HG03039 (cell line): ENCODE measurements around the gene FIBIN.
"Not testable (repeated sequence)": the region's sequence is repeated elsewhere in the genome, so short reads cannot be mapped to it uniquely, and the experiment has no call there.

Experiments
- ATAC-seq: cut with Tn5 transposase; IDR thresholded peaks from one replicate; pipeline ENCODE4 v1.9.1; 2021; ENCODE audit warnings: mild to moderate bottlenecking, moderate library complexity; ENCODE audit not compliant: unreplicated experiment

The FIBIN gene

DNA sequence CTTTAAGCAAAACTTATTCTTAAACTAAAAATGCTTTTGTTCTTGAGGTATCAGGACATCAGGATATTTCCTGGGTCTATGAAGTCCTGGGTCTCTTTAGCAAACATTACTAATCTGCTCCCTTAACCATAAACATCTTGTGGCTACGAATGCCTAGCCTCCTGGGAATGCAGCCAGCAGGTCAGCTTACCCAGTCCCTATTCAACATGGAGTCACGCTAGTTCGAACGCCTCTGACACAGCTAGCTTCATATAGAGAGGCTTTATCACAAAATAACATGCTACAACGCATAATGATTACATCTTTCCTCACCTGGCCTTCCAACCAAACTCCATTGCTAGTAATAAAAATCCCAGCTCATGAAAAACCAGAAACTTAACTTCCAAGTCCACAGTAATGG, 17.5 kb upstream of the FIBIN start:
- no peak for ATAC-seq

DNA sequence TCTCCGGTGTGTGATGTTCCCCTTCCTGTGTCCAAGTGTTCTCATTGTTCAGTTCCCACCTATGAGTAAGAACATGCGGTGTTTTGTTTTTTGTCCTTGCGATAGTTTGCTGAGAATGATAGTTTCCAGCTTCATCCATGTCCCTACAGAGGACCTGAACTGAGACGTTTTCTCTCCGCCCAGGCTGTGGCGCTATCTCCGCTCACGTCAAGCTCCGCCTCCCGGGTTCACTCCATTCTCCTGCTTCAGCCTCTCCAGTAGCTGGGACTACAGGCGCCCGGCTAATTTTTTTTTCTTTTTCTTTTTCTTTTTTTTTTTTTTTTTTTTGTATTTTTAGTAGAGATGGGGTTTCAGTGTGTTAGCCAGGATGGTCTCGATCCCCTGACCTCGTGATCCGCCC, 16.7 kb upstream of the FIBIN start:
- not testable (repeated sequence) for ATAC-seq

DNA sequence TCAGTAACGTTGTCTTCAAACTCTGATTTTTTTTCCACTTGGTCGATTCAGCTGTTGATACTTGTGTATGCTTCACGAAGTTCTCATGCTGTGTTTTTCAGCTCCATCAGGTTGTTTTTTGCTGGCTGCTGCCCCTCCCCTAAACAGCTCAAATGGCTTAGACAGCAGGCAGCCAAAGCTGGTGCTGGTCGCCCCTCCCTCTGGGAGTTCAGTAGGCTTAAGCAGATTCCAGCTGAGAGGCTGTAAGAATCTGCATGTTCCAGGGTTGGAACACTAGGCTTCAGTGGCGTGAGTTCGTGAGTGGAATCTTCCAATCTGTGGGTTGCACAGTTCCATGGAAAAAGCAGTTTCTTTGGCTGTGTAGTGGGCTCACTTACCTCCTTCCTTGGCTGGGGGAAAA, 10.3 kb upstream of the FIBIN start:
- no peak for ATAC-seq

DNA sequence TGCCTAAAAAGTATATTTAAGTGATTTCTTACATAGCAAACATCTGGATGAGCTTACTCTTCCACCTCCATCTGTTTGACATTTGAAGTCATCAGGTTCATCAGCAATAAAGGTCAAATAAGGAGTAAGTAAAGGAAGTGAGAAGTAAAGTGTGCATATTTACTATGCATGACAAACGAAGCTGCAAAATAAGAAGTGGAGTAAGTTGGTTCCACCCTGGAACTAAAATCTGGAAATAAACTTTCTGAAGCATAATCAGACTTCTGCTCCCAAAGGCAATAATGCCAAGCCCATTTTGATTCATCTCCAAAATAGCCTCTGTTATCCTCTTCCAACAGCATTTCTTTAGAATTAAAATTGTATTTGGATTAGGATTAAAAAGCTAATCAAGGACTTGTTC, 8.4 kb upstream of the FIBIN start:
- ATAC-seq: no peak

DNA sequence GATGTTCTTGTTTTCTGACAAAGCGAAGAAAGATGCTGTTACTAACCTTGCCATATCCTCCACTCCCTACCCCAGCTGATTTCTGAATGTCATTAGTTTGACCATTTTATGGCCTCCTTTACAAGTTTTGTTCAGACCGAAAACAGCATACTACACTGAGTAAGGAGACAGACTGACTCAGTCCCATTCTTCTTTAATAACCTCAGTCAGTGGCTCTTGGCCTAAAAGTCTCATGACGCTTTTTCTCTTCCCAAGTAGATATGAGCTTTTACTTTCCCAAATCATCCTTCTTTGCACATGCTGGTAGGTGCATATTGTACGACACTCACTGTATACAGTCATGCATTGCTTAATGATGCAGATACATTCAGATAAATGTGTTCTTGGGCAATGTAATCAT, 8.0 kb upstream of the FIBIN start:
- no peak for ATAC-seq

DNA sequence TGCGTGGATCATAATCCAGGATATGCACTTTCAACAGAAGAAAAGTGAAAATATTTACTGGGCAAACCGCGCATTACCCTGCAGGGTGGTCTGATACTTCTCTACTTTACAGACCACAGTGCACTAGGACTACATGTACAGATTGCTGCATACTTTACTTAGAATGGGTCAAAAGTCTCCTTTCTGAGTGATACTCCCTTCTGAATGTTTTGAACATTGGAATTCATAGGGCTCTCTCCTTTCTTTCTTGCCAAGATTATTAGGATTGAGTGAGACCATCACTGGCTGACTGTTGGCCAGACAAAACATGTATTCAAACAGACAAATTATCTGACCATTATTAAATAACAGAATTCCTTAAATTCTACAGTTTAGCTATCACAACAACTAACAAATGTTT, 6.6 kb upstream of the FIBIN start:
- ATAC-seq: no peak

DNA sequence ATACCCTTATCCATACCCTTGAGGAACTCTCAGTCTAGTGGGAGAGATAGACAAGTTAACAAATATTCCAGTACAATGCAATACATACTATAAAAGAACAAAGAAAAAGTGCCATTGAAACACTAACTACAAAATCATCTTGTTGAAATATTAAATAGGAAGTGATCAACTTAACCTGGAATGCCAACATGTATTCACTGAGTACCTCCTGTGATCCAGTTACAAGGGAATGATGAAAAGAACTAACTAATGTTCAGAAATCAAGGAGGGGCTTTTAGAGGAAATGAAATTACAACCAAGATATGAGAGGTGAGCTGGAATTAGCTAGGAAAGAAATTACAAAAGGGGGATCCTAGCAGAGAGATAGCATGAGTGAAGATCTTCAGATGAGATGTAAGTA, 6.2 kb upstream of the FIBIN start:
- ATAC-seq: no peak

DNA sequence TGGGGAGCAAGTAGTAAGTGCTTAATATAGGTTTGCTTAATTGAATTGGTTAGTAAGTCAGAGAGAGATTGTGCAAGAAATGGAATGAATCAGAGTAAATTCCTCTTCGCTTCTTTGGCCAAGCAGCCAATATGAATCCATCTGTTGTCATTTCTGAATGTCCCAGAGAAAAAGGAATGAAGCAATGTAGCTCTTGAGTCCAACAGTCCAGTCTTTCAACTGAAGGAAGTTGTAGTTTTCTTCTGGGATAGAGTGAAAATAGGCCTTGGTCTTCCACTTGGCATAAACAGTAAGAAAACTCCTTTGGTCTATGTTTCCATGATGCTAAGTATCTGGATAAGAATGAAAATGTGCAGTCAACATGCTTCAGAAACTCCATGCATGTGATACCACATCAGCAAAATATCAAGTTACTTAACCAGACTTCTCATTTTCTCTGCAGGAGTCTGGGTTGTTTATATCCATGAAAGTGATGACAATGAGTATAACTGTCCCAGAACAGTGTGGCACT, 1.8 kb upstream of the FIBIN start:
- ATAC-seq: no peak

DNA sequence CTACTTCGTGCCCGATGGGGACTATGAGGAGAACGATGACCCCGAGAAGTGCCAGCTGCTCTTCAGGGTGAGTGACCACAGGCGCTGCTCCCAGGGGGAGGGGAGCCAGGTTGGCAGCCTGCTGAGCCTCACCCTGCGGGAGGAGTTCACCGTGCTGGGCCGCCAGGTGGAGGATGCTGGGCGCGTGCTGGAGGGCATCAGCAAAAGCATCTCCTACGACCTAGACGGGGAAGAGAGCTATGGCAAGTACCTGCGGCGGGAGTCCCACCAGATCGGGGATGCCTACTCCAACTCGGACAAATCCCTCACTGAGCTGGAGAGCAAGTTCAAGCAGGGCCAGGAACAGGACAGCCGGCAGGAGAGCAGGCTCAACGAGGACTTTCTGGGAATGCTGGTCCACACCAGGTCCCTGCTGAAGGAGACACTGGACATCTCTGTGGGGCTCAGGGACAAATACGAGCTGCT, 751 bp downstream of the FIBIN start:
- no peak for ATAC-seq

DNA sequence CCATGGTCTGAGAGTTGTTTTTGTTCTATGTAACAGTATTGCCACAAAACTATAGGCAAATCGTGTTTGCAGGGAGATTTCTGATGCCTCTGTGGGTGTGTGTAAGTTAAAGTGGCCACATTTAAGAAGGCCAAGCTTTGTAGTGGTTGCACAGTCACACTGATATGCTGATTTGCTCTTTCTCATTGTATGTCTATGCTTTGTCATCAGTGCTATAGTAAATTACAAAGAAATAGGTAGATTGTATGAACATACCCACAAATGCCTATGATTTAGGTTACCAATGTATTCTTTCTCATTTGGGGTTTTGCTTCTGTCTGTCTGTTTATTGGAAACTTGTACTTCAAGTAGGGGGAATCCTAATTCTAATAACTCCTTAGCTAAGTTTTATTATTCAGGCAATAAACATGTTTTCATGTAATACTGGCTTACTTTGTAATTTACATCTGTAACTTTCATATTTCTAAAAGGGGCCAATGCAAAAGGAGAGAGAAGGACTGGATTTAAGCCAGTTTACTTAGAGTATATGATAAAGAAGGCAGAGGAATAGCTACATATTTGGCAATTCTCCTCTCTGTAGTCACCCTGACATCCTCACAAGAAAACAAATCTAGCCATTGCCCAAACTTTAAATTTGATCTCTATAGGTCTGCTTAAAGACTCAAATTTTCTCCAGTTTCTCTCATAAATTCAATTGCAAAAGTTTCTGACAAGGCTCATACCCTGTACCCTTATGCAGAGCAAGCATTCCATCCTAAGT, 2.0 kb downstream of the FIBIN start:
- no peak for ATAC-seq

DNA sequence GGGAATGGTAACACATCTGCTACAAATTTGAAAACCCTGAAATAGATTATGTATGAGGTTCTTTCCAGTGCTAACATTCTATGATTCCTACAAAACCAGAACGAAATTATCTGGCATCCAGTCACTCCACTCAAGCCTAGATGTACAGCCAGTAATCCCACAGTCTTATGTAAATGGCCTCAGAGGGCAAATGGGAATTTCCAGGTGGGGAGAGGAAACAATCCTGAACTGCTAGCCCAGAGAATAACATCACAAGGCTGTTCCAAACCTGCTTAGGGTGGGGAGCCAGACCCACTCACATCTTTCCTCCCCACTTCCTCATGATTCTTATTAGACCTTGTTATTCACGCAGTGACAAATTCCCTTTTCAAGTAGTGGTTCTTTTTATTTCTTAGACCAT, 3.5 kb downstream of the FIBIN start:
- no peak for ATAC-seq

DNA sequence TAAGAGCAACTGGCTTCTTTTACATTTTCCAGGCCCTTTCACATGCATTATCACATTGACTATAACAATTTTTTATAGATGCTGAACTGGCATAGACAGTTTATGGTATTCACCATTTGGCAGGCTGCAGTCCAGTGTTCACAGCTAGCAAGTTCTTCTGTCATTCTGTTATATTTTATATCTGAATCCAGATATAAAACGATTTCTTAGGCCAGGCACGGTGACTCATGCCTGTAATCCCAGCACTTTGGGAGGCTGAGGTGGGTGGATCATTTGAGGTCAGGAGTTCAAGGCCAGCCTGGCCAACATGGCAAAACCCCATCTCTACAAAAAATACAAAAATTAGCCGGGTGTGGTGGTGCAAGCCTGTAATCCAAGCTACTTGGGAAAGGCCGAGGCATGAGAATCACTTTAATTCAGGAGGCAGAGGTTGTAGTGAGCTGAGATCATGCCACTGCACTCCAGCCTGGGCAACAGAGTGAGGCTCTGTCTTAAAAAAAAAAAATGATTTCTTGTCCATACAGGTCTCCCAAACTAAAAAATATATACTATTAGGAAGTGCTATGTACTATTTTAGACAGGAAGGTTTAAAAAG, 7.3 kb downstream of the FIBIN start:
- ATAC-seq: not testable (repeated sequence)

DNA sequence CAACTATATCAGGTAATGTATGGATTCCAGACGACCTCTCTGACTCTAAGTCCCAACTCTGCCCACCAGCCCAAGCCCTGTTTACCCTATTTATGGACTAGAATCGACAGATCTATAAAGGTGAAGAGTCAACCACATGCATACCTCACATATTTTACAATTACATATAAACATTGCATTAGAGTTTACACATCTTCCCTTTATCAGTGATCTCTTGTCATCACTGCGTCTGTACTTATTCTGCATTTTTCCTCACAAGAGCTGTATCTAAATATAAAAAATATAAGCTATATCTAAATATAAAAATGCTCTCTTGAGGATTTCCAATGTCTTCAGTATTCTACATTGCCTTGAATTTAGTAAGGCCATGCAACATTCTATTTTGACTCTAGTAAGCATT, 8.5 kb downstream of the FIBIN start:
- ATAC-seq: no peak

DNA sequence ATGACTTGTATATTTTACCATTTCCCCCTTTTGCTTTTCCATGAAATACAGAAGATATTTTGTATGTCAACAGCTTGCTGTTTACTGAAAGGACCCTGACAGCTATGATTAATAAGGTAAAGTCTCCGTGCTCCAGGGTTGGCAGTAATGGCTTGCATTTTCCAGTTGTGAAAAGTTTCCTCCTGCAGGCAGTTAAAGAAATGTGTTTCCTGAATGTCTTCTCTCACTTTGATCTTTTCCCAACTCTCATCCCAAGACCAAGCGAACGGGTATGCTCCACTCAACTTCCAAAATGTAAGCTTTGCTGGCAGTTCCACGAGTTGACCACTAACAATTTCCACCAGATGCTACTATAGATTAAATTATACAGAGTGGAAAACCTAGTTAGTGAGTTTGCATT, 8.9 kb downstream of the FIBIN start:
- no peak for ATAC-seq

DNA sequence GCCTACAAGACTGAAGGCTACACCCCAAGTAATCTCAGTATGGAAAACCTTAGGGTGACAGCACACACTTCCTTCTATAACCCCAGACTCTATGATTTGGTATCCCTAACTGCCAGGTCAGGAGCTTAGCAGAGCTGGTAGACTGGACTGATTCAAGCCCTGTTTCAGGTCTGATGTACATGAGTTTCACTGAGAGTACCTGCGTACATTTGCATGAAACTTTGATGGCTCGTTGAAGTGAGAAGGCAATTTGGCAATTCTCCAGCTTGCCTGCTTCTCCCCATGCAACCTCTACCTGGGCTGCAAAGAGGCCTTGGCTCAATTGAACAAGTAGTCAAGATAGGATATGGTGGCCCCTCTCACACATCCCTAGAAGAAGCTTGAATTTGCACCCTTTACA, 10.2 kb downstream of the FIBIN start:
- ATAC-seq: no peak

DNA sequence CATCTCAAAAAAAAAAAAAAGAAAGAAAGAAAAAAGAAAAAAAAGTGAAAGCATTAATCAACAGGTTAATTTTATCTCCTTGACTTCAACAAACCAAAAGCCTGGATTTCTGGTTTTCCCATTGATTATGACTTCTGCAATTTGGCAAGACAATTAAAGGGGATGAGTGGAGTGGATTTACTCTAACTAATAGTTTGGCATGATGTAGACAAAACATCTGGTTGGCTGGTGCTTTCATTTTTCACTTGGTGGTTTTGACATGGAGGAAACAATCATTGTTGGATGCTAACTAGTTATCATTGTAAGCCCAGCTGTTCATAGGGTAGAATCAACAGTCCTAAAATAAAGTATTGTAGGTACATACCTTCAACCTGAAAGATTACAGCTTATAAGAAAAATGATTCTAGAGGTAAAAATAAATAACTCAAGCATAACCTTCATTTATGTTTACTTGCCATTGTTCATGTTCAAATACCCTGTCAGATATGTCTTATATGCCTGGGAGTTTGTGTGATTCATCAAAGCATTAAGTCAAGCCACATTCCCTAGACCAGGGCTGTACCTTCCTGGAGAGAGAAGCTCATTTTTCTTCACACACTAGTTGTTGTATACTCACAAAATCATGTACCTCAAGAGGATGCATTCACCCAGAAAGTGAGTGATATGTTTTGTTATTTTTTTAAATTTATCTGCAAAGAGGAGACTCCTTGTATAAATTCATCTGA, 15.1 kb downstream of the FIBIN start:
- no peak for ATAC-seq

DNA sequence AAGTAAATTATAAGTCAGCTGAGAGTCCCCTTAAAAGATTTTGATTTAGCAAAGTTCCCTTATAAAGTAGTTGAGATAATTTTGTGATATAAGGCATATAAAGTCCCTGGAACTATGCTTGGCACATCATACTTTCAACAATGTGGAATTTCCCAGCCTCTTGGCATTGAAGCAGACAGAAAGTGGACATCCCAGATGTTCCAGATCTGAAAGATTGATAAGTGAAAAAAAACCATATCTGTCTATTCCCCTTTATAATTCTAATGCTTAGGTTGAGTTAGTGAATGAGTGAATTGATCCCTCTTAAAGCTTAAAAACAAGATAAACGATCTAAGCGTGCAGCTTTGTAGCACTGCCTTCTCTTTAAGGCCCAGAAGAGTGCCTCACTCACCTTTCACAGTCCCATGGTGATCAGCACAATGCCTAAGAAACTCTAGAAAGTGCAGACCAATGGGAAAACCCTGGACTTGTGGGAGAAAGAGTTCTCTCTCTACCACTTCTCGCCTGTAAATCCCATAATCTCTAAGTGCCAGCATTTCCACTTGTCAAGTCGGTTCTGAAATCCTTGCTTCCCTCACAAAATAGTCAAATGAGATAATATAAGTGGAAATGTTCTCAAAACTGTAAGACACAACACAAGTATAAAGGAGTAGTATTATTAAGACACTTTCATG, 17.8 kb downstream of the FIBIN start:
- ATAC-seq: no peak

DNA sequence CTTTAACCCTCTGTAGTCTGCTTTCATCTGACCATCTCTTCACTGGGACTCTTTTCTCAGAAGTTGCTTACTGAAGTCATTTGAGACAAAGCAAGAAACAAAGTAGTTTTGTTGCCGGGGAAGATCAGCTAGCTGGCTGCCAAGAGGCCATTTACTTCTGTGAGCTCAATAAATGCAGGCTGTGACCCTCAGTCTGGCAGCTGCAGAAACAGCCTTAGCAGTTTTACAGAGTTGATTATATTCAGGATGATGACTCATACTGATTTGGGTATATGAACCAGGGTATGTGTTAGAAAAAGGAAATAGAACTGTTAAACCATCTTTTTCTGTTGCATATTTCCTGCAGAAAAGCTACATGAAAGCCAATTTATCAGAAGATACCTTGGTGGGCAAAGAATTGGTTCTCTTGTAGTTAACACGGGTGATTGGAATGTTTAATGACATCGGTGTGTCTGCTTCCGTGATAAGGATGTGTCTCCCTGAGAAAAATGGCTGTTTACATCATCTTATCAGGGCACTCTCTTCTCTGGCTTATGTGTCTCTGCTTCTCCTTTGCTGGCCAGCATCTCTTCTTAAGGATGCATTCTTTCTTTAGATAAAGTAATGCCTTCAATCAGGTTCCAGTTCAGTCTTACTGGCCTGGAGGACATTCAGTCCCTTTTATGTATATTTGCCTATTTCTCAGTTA, 18.5 kb downstream of the FIBIN start:
- ATAC-seq: no peak

DNA sequence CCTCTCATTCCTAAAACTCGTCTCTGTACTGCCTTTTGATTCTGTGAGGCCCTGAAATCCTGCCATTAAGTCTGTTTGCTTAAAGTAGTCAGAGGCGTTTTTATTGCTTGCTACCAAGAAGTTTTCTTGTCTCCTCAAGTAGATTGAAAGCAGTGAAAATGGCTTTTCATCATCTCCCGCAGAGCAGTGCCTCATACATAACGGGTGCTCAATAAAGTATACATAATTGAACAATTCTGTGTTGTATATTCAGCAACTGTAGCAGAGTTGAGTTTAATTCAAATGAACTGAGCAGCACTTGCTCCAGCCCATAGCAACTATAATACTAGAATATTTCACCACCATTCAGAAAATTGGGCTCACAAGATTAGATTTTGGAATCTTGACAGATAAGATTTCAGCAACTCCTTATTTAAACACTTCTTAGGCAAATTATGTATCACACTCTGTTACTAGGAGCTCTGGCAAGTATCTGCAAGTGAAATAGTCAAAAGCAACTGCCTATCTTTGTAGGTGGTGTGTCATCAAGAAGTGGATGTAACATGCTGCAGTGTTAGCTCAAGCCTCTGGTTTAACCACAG, 20.0 kb downstream of the FIBIN start:
- ATAC-seq: no peak

DNA sequence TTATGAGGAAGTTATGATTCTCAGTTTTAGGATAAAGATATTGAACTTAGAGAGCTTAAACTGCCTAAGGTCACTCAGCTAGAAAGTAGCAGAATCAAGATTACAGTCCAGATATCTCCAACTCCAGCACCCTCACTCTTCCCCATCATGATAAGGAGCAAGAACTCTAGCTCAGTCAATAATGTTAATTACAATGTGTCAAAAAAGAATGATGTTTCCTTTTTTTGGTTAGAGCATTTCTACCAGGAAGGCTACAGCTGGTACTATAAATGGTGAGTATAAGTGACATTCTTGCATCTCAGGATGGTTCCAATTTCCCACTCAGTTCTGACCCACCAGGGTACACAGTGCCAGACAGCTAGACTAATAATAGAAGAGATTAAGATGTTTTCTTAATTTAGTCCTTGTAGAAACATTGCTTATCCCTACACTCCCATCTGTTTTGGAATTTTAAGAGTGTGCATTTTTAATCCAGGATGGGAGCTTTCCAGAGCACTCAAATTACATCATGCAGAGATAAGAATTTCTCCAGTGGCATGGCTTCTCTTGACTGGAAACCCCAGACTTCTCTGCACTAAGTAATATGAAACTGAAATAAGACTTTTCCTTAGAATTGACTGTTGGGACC, 25.1 kb downstream of the FIBIN start:
- ATAC-seq: no peak
